OCI-LY1 (cell line): Measurements from ENCODE around the gene ZNF555.

Experiments used
- H2AFZ ChIP-seq: fragments of 200-600 bp; sonication (generic), shearing (Covaris generic); 2 replicates; pipeline ENCODE4 v1.6.0; 2014; ENCODE audit warnings: antibody characterized with exemption, mild to moderate bottlenecking, low read length
- H3F3A ChIP-seq: fragments of 200-600 bp; sonication (generic), shearing (Covaris generic); 2 replicates; pipeline ENCODE4 v1.6.0; 2014; ENCODE audit warnings: mild to moderate bottlenecking, antibody characterized with exemption, low read length, moderate library complexity; ENCODE audit not compliant: insufficient read depth
- H3K27ac ChIP-seq: fragments of 200-600 bp; sonication (generic); 2 replicates; pipeline ENCODE4 v1.5.1; 2014; ENCODE audit warnings: low read length, mixed run types, mild to moderate bottlenecking, low read depth; ENCODE audit not compliant: poor library complexity, severe bottlenecking
- H3K27me3 ChIP-seq: fragments of 200-600 bp; sonication (generic); 2 replicates; pipeline ENCODE4 v1.6.0; 2014; ENCODE audit warnings: antibody characterized with exemption, mild to moderate bottlenecking, low read length, moderate library complexity; ENCODE audit not compliant: insufficient read depth
- H3K36me3 ChIP-seq: fragments of 200-600 bp; sonication (generic); 2 replicates; pipeline ENCODE4 v1.6.1; 2014; ENCODE audit warnings: mild to moderate bottlenecking, antibody characterized with exemption, low read length, moderate library complexity, mixed read lengths; ENCODE audit not compliant: insufficient read depth
- H3K4me1 ChIP-seq: fragments of 200-600 bp; sonication (generic); 2 replicates; pipeline ENCODE4 v1.5.1; 2014; ENCODE audit warnings: mild to moderate bottlenecking, low read length, moderate library complexity; ENCODE audit not compliant: insufficient read depth, severe bottlenecking
- H3K4me2 ChIP-seq: fragments of 200-600 bp; sonication (generic), shearing (Covaris generic); 2 replicates; pipeline ENCODE4 v1.6.1; 2014; ENCODE audit warnings: low read length
- H3K4me3 ChIP-seq: fragments of 200-600 bp; sonication (generic); 2 replicates; pipeline ENCODE4 v1.5.1; 2014; ENCODE audit warnings: low read length, low read depth, mild to moderate bottlenecking, mixed read lengths; ENCODE audit not compliant: poor library complexity, severe bottlenecking
- H3K79me2 ChIP-seq: fragments of 200-600 bp; shearing (Covaris generic); 2 replicates; pipeline ENCODE4 v1.6.1; 2016; ENCODE audit warnings: mixed run types, low read length, mixed read lengths; ENCODE audit not compliant: insufficient read depth
- H3K9ac ChIP-seq: fragments of 200-600 bp; sonication (generic), shearing (Covaris generic); 2 replicates; pipeline ENCODE4 v1.6.1; 2014; ENCODE audit warnings: mild to moderate bottlenecking, low read length, mixed read lengths
- H3K9me2 ChIP-seq: fragments of 200-600 bp; sonication (generic), shearing (Covaris generic); 2 replicates; pipeline ENCODE4 v1.6.1; 2014; ENCODE audit warnings: low read depth, mild to moderate bottlenecking, low read length, mixed read lengths
- H3K9me3 ChIP-seq: fragments of 200-600 bp; shearing (Covaris generic); 2 replicates; pipeline ENCODE4 v1.6.1; 2014; ENCODE audit warnings: low read length, mixed read lengths
- H4K20me1 ChIP-seq: fragments of 200-600 bp; sonication (generic), shearing (Covaris generic); 2 replicates; pipeline ENCODE4 v1.6.0; 2016; ENCODE audit warnings: mild to moderate bottlenecking, low read length; ENCODE audit not compliant: insufficient read depth
- EZH2 ChIP-seq: fragments of 200-600 bp; sonication (generic), shearing (Covaris generic); IDR thresholded peaks from 2 replicates; pipeline ENCODE4 v1.8.0; 2017; ENCODE audit warnings: borderline replicate concordance, mixed run types, mild to moderate bottlenecking, antibody characterized with exemption, low read length, moderate library complexity, mixed read lengths
- TF ChIP-seq, protein P1 (sequence below): fragments of 200-600 bp; sonication (generic), shearing (Covaris generic); IDR thresholded peaks from 2 replicates; pipeline ENCODE4 v1.5.1; 2017; ENCODE audit warnings: mild to moderate bottlenecking, antibody characterized with exemption, low read length, moderate library complexity, mixed read lengths

ZNF555 gene

DNA sequence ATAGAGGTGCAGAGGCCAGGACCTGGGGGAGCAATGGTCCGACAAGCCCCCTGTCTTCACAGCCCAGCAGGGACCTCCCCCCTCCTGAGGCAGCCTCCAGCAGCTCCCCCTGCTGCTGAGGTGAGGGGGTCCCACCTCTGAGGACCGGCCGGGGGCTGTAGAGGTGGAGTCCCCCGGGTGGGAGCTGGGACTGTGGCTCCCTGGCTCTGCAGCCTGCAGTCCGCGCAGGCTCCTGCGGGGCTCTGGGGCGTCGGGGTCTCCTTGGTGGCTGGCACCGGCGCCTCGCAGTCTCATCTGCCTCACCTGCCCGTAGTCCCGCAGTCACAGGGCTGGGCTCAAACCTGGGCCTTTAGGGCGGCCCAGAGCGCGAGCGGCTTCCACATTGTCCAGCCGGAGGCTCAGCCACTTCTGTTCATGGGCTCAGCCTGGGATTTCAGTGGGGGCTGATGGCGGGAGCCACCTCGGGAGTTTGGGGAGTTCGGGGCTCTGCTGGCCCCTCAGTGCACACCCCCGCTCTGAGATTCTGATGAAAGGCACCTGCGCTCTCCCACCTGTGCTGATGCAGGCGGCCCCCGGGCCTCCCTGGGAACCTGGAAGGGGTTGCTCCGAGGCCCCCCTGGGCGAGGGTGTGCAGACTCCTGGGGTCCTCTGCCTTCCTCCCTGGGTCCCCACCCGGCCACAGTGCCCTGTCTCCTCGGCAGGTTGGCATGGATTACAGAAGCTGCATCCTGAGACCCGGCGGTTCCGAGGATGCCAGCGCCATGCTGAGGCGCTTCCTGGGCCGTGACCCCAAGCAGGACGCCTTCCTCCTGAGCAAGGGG, 28.7 kb upstream of the ZNF555 start:
- no peaks in the 10 kb centered on the region for H4K20me1 ChIP-seq
- no peak overlapping the region for H2AFZ ChIP-seq
- peaks cover 74% of the 10 kb centered on the region for H3K36me3 ChIP-seq
- H3F3A ChIP-seq: no peaks in the 10 kb centered on the region
- TF ChIP-seq EZH2: no peak
- TF ChIP-seq, protein P1, sequence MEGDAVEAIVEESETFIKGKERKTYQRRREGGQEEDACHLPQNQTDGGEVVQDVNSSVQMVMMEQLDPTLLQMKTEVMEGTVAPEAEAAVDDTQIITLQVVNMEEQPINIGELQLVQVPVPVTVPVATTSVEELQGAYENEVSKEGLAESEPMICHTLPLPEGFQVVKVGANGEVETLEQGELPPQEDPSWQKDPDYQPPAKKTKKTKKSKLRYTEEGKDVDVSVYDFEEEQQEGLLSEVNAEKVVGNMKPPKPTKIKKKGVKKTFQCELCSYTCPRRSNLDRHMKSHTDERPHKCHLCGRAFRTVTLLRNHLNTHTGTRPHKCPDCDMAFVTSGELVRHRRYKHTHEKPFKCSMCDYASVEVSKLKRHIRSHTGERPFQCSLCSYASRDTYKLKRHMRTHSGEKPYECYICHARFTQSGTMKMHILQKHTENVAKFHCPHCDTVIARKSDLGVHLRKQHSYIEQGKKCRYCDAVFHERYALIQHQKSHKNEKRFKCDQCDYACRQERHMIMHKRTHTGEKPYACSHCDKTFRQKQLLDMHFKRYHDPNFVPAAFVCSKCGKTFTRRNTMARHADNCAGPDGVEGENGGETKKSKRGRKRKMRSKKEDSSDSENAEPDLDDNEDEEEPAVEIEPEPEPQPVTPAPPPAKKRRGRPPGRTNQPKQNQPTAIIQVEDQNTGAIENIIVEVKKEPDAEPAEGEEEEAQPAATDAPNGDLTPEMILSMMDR: no peak
- H3K27me3 ChIP-seq: no peaks in the 10 kb centered on the region
- no peaks in the 10 kb centered on the region for H3K79me2 ChIP-seq
- no peaks in the 10 kb centered on the region for H3K4me1 ChIP-seq
- no peak overlapping the region for H3K4me2 ChIP-seq
- no peak overlapping the region for H3K9ac ChIP-seq
- no peak overlapping the region for H3K4me3 ChIP-seq
- H3K27ac ChIP-seq: no peak overlapping the region
- no peaks in the 10 kb centered on the region for H3K9me2 ChIP-seq
- no peaks in the 10 kb centered on the region for H3K9me3 ChIP-seq

DNA sequence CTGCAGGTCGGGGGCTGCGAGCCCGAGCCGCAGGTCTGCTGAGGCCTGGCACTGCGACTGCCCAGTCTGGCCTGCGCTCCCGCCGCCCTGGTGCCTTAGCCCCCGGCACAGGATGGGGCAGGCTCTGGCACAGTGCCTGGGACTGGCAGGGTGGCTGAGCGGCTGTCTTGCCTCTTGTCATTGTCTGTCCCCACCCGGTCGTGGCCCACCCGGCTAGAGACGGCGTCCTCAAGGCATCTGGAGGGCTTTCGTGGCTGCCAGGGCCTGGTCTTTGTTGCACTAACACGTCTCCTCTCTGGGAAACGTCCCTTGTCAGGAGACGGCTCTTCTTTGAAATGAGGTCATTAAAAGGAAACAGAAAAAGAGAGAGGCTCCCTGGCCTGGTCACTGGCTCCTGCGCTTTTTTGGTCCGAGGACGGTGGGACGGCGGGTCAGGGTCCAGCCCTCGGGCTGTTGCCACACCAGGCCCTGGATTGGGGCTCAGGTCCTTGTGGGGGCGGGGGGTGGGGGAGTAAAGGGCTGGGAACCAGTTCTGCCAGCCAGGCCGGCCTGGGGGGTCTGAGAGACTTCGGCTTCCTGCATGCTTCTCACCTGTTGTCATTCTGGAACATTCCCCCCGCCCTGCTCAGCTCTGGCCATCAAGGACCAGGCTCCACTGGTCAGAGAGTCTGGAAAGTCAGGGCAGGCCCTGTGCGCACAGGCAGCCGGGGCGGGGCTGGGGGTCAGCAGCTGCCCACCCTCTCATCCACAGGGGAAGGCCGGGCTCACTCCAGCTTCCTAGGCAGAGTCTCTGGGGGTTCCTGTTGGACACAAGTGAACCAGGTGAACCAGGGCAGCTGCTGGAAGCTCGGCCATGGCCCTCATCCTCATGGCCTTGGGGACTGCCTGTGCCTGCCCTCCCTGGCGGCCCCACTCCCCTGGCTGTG, 27.8 kb upstream of the ZNF555 start:
- Histone ChIP-seq H3F3A (no peaks in the 10 kb centered on the region), H3K4me2 (no peak overlapping the region), H3K79me2 (no peaks in the 10 kb centered on the region), H4K20me1 (no peaks in the 10 kb centered on the region), H3K27ac (no peak overlapping the region), H3K27me3 (no peaks in the 10 kb centered on the region), H3K9ac (no peak overlapping the region), H3K36me3 (peaks cover 65% of the 10 kb centered on the region), H3K4me1 (no peaks in the 10 kb centered on the region), H2AFZ (no peak overlapping the region), H3K9me2 (no peaks in the 10 kb centered on the region), H3K9me3 (no peaks in the 10 kb centered on the region), H3K4me3 (no peak overlapping the region)
- no peak for TF ChIP-seq EZH2
- TF ChIP-seq, protein P1: no peak

DNA sequence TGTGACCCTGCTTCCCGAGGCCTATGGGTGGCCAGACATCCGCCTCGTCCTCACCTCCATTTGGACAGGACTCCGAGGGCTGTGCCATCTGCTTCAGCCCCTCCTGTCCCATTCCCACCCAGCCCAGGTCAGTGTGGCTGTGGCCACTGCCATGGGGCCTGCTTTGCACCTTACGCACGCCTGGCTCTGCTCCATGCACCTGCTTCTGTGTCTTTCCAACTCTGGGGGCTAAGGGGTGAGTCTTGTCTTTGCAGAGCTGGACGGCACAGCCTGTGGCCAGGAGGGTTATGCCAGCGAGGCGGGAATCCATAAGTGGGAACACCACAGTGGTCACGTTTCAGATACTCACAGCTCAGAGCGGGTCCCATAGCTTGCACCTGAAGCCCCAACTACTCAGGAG, 26.8 kb upstream of the ZNF555 start:
- Histone ChIP-seq H3K4me1 (no peaks in the 10 kb centered on the region), H3K27me3 (no peaks in the 10 kb centered on the region), H2AFZ (no peak overlapping the region), H3K9me2 (no peaks in the 10 kb centered on the region), H3K9me3 (no peaks in the 10 kb centered on the region), H3K27ac (no peak overlapping the region), H3K4me2 (no peak overlapping the region), H3K4me3 (no peak overlapping the region), H3K79me2 (no peaks in the 10 kb centered on the region), H3K36me3 (peaks cover 56% of the 10 kb centered on the region), H3F3A (no peaks in the 10 kb centered on the region), H3K9ac (no peak overlapping the region), H4K20me1 (no peaks in the 10 kb centered on the region)
- no peak for TF ChIP-seq EZH2
- TF ChIP-seq, protein P1: no peak
